Upper lobe of left lung (tissue), 4 donors: ENCODE results near the gene DPYD.

Experiments used
- POLR2A ChIP-seq, 4 donors: fragments of 450-650 bp; IDR thresholded peaks; one replicate each; pipeline ENCODE4 v1.5.1; 2016 to 2017; ENCODE audit warnings: antibody characterized with exemption in 4 of 4, mild to moderate bottlenecking in 2 of 4
- POLR2AphosphoS5 ChIP-seq, 2 donors: sonication (generic); formaldehyde crosslinking; IDR thresholded peaks; one replicate each; pipeline ENCODE4 v1.5.1; 2017; ENCODE audit warnings: antibody characterized with exemption in 2 of 2
- TF ChIP-seq, protein P1 (sequence below), 6 experiments: fragments of 450-650 bp in 4 of 6; fragments of 200-600 bp in 2 of 6; sonication (generic) in 2 of 6; IDR thresholded peaks; one replicate each; pipeline ENCODE4 v1.5.1; 2016 to 2019; ENCODE audit warnings: antibody characterized with exemption in 6 of 6

DNA sequence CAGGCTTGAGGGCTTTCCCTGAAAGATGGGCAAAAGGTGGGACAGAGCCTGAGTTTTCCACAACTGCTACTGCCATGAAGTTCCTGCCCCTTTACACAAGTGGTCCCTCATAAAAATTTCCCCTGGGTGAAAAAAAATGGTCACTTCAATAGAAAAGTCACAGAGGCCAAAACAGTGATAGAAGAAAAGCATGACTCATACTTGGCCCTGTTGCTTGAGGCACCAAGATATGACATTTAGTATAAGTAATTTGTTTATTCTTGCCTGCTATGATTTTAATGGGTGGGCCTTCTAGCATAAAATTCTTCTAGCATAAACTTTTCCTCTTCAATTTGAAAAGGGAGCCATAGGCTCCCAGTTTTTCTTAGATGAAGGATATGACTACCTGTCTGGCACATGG lies 280.2 kb downstream of the DPYD start:
- TF ChIP-seq POLR2A (IDR thresholded peaks at IDR 0.05): no peak
- TF ChIP-seq, protein P1, sequence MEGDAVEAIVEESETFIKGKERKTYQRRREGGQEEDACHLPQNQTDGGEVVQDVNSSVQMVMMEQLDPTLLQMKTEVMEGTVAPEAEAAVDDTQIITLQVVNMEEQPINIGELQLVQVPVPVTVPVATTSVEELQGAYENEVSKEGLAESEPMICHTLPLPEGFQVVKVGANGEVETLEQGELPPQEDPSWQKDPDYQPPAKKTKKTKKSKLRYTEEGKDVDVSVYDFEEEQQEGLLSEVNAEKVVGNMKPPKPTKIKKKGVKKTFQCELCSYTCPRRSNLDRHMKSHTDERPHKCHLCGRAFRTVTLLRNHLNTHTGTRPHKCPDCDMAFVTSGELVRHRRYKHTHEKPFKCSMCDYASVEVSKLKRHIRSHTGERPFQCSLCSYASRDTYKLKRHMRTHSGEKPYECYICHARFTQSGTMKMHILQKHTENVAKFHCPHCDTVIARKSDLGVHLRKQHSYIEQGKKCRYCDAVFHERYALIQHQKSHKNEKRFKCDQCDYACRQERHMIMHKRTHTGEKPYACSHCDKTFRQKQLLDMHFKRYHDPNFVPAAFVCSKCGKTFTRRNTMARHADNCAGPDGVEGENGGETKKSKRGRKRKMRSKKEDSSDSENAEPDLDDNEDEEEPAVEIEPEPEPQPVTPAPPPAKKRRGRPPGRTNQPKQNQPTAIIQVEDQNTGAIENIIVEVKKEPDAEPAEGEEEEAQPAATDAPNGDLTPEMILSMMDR (IDR thresholded peaks at IDR 0.05): no peak
- no peak for TF ChIP-seq POLR2AphosphoS5 (IDR thresholded peaks at IDR 0.05)
